Left kidney (tissue), 2 donors: ENCODE measurements around the gene LRRC74B. TPM values are rescaled to one million over a fixed set of nuclear protein-coding genes. Genes with fewer than 3 reads are reported as not detected.
"Not testable (repeated sequence)": the region's sequence is repeated elsewhere in the genome, so short reads cannot be mapped to it uniquely, and the experiment has no call there.

Source experiments
- DNase-seq: peaks from one replicate; pipeline ENCODE4 v3.0.0-alpha.2; 2013
- polyA plus RNA-seq: library from polyadenylated mRNA; unstranded; fragments of 120-200 nt; gene quantifications from one replicate; pipeline ENCODE4 v1.2.1, GENCODE V29; 2013; ENCODE audit not compliant: insufficient read length

LRRC74B gene
- polyA plus RNA-seq, 1 donor = 0.27 TPM

DNA sequence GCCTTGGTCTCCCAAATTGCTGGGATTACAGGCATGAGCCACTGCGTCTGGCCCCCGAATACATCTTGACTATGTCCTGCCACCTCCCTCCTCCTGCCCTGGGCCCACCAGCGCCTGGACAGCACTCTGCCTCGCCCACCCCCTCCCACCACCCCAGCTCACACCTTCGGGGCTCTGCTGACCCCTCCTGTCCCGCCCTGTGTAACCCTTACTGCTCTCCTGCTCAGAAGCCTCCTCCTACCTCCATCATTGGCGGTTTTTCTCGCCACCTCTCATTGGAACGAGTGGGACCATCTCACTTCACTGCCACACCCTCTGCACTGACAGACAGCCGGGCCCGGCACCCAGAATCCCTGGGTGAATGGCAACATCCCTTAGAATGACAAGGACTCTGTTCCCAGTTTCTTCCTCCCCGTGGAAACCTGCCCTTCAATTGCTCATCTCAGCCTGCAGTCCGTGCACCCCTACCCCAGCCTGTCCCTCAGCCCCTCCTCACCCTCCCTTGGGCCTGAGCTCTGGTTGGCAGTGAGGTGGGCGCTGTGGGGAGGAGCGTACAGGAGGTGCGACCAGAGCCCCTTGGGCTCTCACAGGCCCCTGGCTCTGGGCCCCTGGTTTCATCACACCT is 32.2 kb downstream of the LRRC74B start:
- no peak for DNase-seq

- no peak for DNase-seq
Observed at GRCh38 chr22:21078916-21079315, 33.2 kb downstream of the LRRC74B start.

GRCh38 chr22:21079493-21079892 is 33.7 kb downstream of the LRRC74B start:
- DNase-seq = no peak

DNA sequence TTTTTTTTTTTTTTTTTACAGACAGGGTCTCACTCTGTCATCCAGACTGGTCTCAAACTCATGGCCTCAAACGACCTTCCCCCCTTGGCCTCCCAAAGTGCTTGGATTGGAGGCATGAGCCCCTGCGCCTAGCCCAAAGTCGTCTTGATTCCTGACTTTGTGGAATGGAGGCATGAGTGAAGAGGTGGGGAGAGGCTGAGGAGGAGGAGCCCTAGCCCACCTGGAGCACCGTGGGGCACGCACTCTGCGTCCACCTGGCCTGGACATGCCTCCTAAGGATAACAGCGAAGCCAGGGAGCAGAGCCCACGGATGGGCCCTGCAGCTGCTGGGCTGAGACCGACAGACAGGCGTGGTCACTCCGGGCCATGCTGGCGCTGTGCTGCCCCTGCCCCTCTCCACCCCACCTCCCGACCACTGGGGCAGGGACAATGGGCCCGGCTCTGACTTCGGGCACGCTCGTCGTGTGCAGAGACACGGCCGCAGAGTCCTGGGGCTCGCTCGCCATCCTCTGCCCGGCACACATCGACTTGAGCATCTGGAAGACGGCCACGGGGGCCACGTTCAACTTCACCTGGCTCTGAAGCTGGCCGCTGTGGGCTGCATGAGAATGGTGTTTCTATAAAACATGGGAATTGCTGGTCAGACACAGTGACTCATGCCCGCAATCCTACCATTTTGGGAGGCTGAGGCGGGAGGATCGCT is 34.8 kb downstream of the LRRC74B start:
- no peak for DNase-seq

DNA sequence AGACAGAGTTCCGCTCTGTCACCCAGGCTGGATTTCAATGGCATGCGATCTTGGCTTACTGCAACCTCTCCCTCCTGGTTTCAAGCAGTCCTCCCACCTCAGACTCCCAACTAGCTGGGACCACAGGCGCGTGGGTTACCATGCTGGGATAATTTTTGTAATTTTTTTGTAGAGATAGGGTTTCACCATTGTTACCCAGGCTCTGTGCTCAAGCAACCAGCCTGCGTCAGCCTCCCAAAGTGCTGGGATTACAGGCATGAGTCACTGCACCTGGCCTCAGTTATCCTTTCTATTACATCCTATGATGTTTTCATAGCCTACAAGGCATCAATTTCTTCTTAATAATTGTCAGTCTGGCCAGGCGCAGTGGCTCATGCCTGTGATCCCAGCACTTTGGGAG is 36.5 kb downstream of the LRRC74B start:
- no peak for DNase-seq

- no peak for DNase-seq
Observed at GRCh38 chr22:21087119-21087518, 41.4 kb downstream of the LRRC74B start.

DNA sequence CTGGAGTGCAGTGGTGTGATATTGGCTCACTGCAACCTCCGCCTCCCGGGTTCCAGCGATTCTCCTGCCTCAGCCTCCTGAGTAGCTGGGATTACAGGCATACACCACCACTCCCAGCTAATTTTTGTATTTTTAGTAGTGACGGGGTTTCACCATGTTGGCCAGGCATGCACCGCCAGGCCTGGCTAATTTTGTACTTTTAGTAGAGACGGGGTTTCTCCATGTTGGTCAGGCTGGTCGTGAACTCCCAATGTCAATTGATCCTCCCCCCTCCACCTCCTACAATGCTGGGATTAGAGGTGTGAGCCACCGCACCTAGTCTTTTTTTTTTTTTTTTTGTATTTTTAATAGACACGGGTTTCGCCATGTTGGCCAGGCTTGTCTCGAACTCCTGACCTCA is 42.2 kb downstream of the LRRC74B start:
- not testable (repeated sequence) for DNase-seq

GRCh38 chr22:21091220-21091619 is 45.5 kb downstream of the LRRC74B start:
- DNase-seq = not testable (repeated sequence)

- no peak for DNase-seq
Observed at GRCh38 chr22:21092797-21093554, 47.2 kb downstream of the LRRC74B start.

DNA sequence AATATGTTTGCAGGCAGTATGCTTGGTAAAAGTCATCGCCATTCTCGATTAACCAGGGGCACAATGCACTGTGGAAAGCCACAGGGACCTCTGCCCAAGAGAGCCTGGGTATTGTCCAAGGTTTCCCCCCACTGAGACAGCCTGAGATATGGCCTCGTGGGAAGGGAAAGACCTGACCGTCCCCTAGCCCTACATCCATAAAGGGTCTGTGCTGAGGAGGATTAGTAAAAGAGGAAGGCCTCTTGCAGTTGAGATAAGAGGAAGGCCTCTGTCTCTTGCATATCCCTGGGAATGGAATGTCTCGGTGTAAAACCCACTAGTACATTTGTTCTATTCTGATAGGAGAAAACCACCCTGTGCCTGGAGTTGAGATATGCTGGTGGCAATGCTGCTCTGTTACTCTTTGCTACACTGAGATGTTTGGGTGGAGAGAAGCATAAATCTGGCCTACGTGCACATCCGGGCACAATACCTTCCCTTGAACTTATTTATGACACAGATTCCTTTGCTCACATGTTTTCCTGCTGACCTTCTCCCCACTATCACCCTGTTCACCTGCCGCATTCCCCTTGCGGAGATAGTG is 47.9 kb downstream of the LRRC74B start:
- not testable (repeated sequence) for DNase-seq

DNA sequence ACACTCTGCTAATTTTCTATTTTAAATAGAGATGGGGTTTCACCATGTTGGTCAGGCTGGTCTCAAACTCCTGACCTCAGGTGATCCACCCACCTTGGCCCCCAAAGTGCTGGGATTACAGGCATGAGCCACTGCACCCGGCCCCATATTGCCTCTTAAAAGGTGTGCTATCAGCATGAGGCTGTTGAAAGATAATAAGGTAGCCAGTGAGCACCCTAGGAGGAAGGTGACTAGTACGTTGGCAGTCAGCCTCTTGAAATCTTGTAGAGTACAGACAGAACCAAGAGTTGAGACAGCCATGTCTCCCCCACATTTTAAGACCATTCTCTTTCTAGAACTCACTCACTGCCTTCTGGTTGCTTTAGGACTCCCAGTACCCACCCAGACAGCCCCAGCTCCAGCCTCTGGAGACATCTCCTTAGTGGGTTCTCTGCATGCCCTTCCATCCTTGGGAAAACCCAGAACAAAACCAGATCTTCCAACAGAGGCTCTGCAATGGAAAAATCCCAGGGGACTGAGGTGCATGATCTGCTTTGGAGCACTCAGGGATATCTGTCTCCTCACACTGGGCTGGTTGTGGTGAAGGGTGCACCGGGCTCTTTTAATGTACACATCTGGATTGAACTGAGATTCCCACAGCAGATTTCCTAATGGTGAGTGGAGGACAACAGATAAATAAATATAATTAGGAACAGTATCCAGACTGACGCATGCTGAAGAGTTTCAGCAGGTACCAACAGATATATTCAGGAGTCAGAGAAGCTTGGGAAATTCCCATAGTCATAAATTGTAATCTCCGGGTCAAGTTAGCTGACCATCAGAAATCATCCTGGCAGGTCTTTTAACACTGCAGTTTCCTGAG is 49.4 kb downstream of the LRRC74B start:
- no peak for DNase-seq

GRCh38 chr22:21095773-21096107 is 50.0 kb downstream of the LRRC74B start:
- no peak for DNase-seq

- DNase-seq = not testable (repeated sequence)
Observed at GRCh38 chr22:21096878-21097277, 51.1 kb downstream of the LRRC74B start.

DNA sequence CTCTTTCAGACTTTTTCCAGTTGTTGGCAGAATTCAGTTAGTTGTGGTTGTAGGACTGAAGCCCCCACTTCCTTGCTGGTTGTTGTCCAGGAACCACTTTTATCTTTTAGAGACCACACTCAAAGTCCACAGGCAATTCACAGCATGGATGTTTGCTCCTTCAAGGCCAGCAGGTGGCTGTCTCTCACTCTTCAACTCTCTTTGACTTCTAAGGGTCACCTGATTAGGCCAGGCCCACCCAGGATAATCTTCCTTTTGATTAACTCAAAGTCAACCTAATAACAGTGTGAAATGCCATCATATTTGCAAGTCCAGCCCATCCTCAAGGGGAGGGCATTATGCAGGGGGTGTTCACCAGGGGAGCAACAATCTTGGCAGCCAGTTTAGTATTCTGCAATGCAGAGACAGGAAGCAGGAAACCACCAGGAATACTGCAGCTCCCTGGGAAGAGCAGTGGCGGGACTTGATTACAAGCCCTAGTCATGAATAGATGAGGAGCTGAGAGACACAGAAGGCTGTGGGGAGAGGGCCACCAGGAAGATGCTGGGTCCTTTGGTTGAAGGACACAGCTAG is 52.4 kb downstream of the LRRC74B start:
- DNase-seq = no peak

DNA sequence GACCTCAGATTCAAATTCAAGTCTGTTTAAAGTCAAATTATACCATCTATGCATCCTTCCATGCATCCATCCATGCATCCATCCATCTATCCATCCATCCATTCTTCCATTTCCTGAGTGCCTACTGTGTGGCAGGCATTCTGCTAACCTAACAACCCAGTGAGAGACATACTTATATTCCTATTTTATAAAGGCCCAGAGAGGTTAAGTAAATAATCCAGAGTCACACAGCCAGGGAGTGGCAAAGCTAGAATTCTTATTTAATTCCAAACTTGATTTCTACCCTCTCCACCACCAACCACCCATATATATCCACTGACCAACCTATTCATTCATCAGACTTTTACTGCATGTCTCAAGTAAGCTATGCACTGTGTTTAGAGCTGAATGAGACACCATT is 53.8 kb downstream of the LRRC74B start:
- DNase-seq = no peak

DNA sequence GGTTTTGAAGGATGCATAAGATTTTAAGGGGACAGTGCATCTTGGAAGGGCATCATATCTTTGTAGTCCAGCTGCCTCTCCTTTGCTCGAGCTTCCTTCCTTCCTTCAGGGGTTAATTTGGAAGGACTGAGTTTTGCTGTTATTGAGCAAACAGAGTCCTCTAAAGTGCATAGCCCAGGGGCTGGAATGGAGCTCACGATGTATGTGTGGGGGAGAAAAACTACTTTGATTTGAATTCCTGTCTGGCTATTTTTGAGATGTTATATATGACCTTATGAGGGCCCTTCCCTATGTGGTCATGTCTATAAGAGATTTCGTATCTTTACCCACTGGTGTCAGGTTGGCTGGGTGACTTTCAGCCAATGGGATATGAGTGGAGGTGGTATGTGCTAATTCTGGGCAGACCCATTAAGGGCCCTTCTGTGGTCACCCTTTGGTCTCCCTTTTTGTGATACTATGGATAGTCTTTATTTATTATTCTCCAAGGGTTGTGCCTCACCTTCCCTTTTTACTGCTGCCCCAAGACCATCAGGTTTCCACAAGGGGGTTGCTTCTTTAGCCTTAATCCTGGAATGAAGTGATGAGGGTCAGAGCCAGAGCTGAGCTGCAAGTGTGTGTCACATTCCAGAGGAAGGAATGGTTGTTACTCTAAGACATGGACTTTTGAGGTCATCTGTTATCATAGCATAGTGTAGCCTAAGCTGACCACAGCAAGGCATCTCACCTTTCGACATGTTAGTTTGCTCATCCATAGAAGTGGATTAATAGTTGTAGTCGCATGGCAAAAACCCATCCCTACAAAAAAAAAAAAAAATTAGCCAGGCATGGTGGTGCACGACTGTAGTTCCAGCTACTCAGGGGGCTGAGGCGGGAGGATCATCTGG is 54.6 kb downstream of the LRRC74B start:
- DNase-seq = no peak

- no peak for DNase-seq
Observed at GRCh38 chr22:21101877-21102638, 56.3 kb downstream of the LRRC74B start.

DNA sequence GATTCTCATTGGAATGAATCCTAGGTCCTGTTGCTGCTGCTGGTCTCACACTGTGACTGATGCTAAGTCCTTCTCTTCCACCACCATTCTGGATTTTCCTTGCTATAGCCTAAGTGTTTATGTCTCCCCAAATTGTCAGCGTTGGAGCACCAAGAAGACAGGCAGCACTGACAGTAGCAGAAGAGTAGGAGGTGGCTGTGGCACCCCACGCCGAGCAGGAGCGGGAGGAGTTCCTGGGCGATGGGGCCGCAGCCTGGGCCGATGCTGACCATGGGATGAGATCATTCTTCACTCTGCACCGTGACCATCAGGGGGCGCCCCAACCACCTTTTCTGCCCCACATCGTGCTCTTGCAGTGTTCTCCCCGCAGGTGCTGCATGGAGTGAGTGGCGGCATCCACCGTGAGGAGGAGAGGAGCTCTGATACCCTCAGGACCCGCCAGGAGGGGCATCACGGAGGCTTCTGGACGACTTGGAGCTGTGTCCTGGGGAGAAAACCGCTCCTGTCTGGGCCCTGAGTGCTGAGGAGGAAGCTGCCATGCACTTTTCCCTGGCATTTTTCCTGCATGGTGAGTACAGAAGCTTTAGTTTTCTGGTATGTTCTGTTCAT is 57.0 kb downstream of the LRRC74B start:
- DNase-seq = peak; percentile 76

- DNase-seq = no peak
Observed at GRCh38 chr22:21103633-21104032, 57.9 kb downstream of the LRRC74B start.
